CD14-positive monocyte (primary cell): ENCODE measurements around the gene PKNOX2. TPM values are rescaled to one million over a fixed set of nuclear protein-coding genes. Genes with fewer than 3 reads are reported as not detected.

Source experiments
- DNase-seq, 3 donors: peaks; one replicate each; pipeline ENCODE4 v3.0.0-alpha.2; 2011 to 2022
- H2AFZ ChIP-seq: 2 replicates; pipeline ENCODE4 v1.6.0; 2012; ENCODE audit warnings: mild to moderate bottlenecking, low read depth, low read length, inconsistent platforms; ENCODE audit not compliant: insufficient read depth, poor library complexity, severe bottlenecking
- H3K27ac ChIP-seq, 2 donors: 1 replicate in 1 of 2; 2 replicates in 1 of 2; pipeline ENCODE4 v1.5.1; 2012 to 2013; ENCODE audit warnings: low read length in 2 of 2, control low read depth in 1 of 2, inconsistent platforms in 1 of 2, low read depth in 1 of 2, mild to moderate bottlenecking in 1 of 2
- H3K27me3 ChIP-seq, 2 donors: one replicate each; pipeline versions ENCODE4 v1.6.0 to v1.6.1; 2011 to 2013; ENCODE audit warnings: low read length in 2 of 2; ENCODE audit not compliant: control insufficient read depth in 2 of 2, insufficient read depth in 2 of 2
- H3K36me3 ChIP-seq, 2 donors: replicated peaks in 1 of 2; 1 replicate in 1 of 2; 2 replicates in 1 of 2; pipeline versions ENCODE4 v1.5.1 to v1.6.1; 2012 to 2013; ENCODE audit warnings: low read length in 2 of 2, control low read depth in 1 of 2, inconsistent platforms in 1 of 2, mild to moderate bottlenecking in 1 of 2; ENCODE audit not compliant: insufficient read depth in 2 of 2, control insufficient read depth in 1 of 2
- H3K4me1 ChIP-seq, 2 donors: 1 replicate in 1 of 2; 2 replicates in 1 of 2; pipeline versions ENCODE4 v1.5.1 to v1.6.1; 2012 to 2013; ENCODE audit warnings: low read length in 2 of 2, control low read depth in 1 of 2, inconsistent platforms in 1 of 2, mild to moderate bottlenecking in 1 of 2, moderate library complexity in 1 of 2; ENCODE audit not compliant: insufficient read depth in 2 of 2, control insufficient read depth in 1 of 2
- H3K4me2 ChIP-seq: replicated peaks from 2 replicates; pipeline ENCODE3; 2012; ENCODE audit warnings: low read length, moderate library complexity, mild to moderate bottlenecking; ENCODE audit not compliant: poor library complexity, severe bottlenecking; ENCODE audit errors: extremely low read depth
- H3K4me3 ChIP-seq, 3 experiments: fragments of 200-600 bp in 1 of 3; sonication (generic) in 1 of 3; replicated peaks in 1 of 3; 1 replicate in 2 of 3; 2 replicates in 1 of 3; pipeline ENCODE4 v1.5.1; 2011 to 2013; ENCODE audit warnings: low read length in 3 of 3, mild to moderate bottlenecking in 3 of 3, control low read depth in 2 of 3, low read depth in 2 of 3, inconsistent platforms in 1 of 3, moderate library complexity in 1 of 3
- H3K79me2 ChIP-seq: 2 replicates; pipeline ENCODE4 v1.6.0; 2012; ENCODE audit warnings: mild to moderate bottlenecking, control low read depth, inconsistent platforms, low read length, moderate library complexity; ENCODE audit not compliant: insufficient read depth
- H3K9ac ChIP-seq: 2 replicates; pipeline ENCODE4 v1.6.0; 2017; ENCODE audit warnings: low read length, mild to moderate bottlenecking; ENCODE audit not compliant: insufficient read depth, poor library complexity, severe bottlenecking
- H3K9me3 ChIP-seq, 2 donors: replicated peaks in 1 of 2; 1 replicate in 1 of 2; 2 replicates in 1 of 2; pipeline versions ENCODE4 v1.5.1 to v1.6.1; 2012 to 2013; ENCODE audit warnings: low read length in 2 of 2, control low read depth in 1 of 2; ENCODE audit not compliant: control insufficient read depth in 1 of 2, insufficient read depth in 1 of 2
- H4K20me1 ChIP-seq: 2 replicates; pipeline ENCODE4 v1.6.0; 2012; ENCODE audit warnings: mild to moderate bottlenecking, low read length, control low read depth, moderate library complexity; ENCODE audit not compliant: insufficient read depth
- H3K27ac Mint-ChIP-seq, 7 donors: one replicate each; pipeline ENCODE4 v1.8.0; 2020; ENCODE audit warnings: mild to moderate bottlenecking in 7 of 7, mixed read lengths in 7 of 7, moderate library complexity in 6 of 7, inconsistent platforms in 2 of 7
- H3K27me3 Mint-ChIP-seq, 3 donors: one replicate each; pipeline ENCODE4 v1.8.0; 2021 to 2022; ENCODE audit warnings: low read depth in 3 of 3, mild to moderate bottlenecking in 3 of 3, mixed read lengths in 3 of 3, moderate library complexity in 3 of 3, inconsistent platforms in 1 of 3
- H3K36me3 Mint-ChIP-seq, 2 donors: one replicate each; pipeline ENCODE4 v1.8.0; 2020; ENCODE audit warnings: mixed read lengths in 2 of 2, inconsistent platforms in 1 of 2, mild to moderate bottlenecking in 1 of 2
- H3K4me1 Mint-ChIP-seq: one replicate; pipeline ENCODE4 v1.8.0; 2020; ENCODE audit warnings: mild to moderate bottlenecking, mixed read lengths
- H3K4me3 Mint-ChIP-seq, 2 donors: one replicate each; pipeline ENCODE4 v1.8.0; 2020; ENCODE audit warnings: mild to moderate bottlenecking in 2 of 2, mixed read lengths in 2 of 2, moderate library complexity in 1 of 2
- H3K9me3 Mint-ChIP-seq, 7 donors: one replicate each; pipeline ENCODE4 v1.8.0; 2020 to 2022; ENCODE audit warnings: mixed read lengths in 7 of 7, mild to moderate bottlenecking in 6 of 7, moderate library complexity in 6 of 7, inconsistent platforms in 2 of 7
- CTCF ChIP-seq: fragments of 200-600 bp; IDR thresholded peaks from one replicate; pipeline ENCODE4 v1.8.0; 2022; ENCODE audit warnings: antibody characterized with exemption, mild to moderate bottlenecking
- WGBS: methylation state at CpG from one replicate; pipeline ENCODE4 v1.1.5; 2013; ENCODE audit warnings: missing lambda C conversion rate; ENCODE audit not compliant: insufficient coverage; 5-methylcytosine and 5-hydroxymethylcytosine counted together
- intact Hi-C, 2 donors: fragments of 100-400 bp; cut with micrococcal nuclease; formaldehyde crosslinking; loops; one replicate each; pipeline versions ENCODE4 v1.15.0 to v1.15.1; 2023
- polyA plus RNA-seq, 3 donors: library from polyadenylated mRNA; depleted of rRNA in 1 of 3; unstranded in 2 of 3; stranded (reverse) in 1 of 3; fragments of 300-500 nt in 2 of 3; fragments of >200 nt in 1 of 3; fragmentation: Illumina TruSeq in 2 of 3; gene quantifications; 1 replicate in 2 of 3; 2 replicates in 1 of 3; pipeline ENCODE4 v1.2.3, GENCODE V29; 2012 to 2021

Gene PKNOX2
- polyA plus RNA-seq, 3 donors: not detected

GRCh38 chr11:125226706-125227105, 62.2 kb downstream of the PKNOX2 start:
- H3K27ac Mint-ChIP-seq: no peak overlapping the region
- Histone ChIP-seq H2AFZ (no peak overlapping the region), H3K36me3 (no peaks in the 10 kb centered on the region), H3K79me2 (no peaks in the 10 kb centered on the region), H3K4me2 (no peak overlapping the region), H3K4me3 (no peak overlapping the region), H3K27ac (no peak overlapping the region), H3K9me3 (no peaks in the 10 kb centered on the region), H4K20me1 (no peaks in the 10 kb centered on the region), H3K9ac (no peak overlapping the region), H3K27me3 (no peaks in the 10 kb centered on the region), H3K4me1 (no peaks in the 10 kb centered on the region)
- no peak overlapping the region for H3K4me3 Mint-ChIP-seq
- no peak for DNase-seq
- TF ChIP-seq CTCF: no peak
- no peaks in the 10 kb centered on the region for H3K36me3 Mint-ChIP-seq
- H3K4me1 Mint-ChIP-seq: no peaks in the 10 kb centered on the region
- H3K27me3 Mint-ChIP-seq: peaks cover 0 to 9% (median 9%) of the 10 kb centered on the region in 3 donors
- intact Hi-C loops: no loop called here
- 100% methylated on average over 1 of the region's 4 CpGs for WGBS
- H3K9me3 Mint-ChIP-seq: peaks cover 0 to 1% (median 0%) of the 10 kb centered on the region in 7 donors

DNA sequence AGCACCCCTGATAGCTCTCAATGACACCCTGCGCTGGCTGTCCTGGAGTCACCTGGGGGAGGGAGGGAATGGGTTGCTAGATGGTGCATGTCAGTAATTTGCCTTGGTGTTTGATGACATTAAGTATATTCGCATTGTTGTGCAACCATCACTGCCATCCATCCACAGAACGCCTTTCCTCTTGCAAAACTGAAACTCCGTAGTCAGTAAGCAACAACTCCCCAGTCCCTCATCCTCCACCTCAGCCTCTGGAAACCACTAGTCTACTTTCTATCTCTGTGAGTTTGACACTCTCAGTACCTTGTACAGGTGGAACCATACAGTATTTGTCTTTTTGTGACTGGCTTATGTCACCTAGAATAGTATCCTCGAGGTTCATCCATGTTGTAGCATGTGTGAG, 62.6 kb downstream of the PKNOX2 start:
- H3K4me1 Mint-ChIP-seq: no peaks in the 10 kb centered on the region
- WGBS: 6% methylated on average over 2 of the region's 5 CpGs

More for the DNA sequence above, 62.6 kb downstream of the PKNOX2 start:
- no peaks in the 10 kb centered on the region for H3K27me3 ChIP-seq
- H3K4me2 ChIP-seq: no peak overlapping the region
- Mint-ChIP-seq H3K27ac (no peak overlapping the region), H3K36me3 (no peaks in the 10 kb centered on the region), H3K9me3 (peaks cover 0 to 1% (median 0%) of the 10 kb centered on the region in 7 donors), H3K4me3 (no peak overlapping the region), H3K27me3 (peaks cover 0 to 9% (median 9%) of the 10 kb centered on the region in 3 donors)
- no peak overlapping the region for H3K4me3 ChIP-seq
- no peak for DNase-seq
- TF ChIP-seq CTCF: no peak
- no peak overlapping the region for H3K27ac ChIP-seq
- H3K4me1 ChIP-seq: no peaks in the 10 kb centered on the region
- no peaks in the 10 kb centered on the region for H3K9me3 ChIP-seq
- intact Hi-C loops: no loop called here
- H4K20me1 ChIP-seq: no peaks in the 10 kb centered on the region
- H3K36me3 ChIP-seq: no peaks in the 10 kb centered on the region
- no peak overlapping the region for H3K9ac ChIP-seq
- no peaks in the 10 kb centered on the region for H3K79me2 ChIP-seq
- no peak overlapping the region for H2AFZ ChIP-seq
